GM18502 (cell line): Measurements from ENCODE around the gene ADGRA1.
"Not testable (repeated sequence)": the region's sequence is repeated elsewhere in the genome, so short reads cannot be mapped to it uniquely, and the experiment has no call there.

Experiments
- ATAC-seq: cut with Tn5 transposase; IDR thresholded peaks from one replicate; pipeline ENCODE4 v1.9.1; 2021; ENCODE audit warnings: mild to moderate bottlenecking; ENCODE audit not compliant: unreplicated experiment, poor library complexity

ADGRA1 gene

DNA sequence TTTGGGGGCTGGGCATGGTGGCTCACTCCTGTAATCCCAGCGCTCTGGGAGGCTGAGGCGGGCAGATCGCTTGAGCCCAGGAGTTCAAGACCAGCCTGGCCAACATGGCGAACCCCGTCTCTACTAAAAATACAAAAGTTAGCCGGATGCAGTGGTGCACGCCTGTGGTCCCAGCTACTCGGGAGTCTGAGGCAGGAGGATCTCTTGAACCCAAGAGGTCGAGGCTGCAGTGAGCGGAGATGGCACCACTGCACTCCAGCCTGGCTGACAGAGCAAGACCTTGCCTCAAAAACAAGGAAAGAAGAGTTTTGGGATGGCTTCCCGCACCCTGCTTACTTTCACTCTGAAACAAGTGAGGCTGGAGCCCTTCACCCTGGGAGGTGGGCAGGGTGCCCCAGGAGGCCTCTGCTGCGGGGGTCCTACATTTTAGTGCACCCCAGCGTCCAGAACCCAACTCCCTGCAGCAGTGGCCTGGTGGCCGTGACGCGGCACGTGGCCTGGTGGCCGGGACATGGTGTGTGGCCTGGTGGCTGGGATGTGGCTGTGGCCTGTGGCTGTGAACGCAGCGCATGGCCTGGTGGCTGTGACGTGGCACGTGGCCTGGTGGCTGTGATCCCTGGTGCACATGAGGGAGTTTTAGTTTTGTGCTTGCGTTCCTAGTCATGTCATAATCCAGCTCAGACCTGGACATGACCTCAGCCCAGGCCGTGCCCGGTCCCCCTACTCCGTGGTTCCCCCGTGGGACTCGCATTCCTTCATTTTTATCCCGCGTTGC, 81.6 kb downstream of the ADGRA1 start:
- ATAC-seq = no peak

DNA sequence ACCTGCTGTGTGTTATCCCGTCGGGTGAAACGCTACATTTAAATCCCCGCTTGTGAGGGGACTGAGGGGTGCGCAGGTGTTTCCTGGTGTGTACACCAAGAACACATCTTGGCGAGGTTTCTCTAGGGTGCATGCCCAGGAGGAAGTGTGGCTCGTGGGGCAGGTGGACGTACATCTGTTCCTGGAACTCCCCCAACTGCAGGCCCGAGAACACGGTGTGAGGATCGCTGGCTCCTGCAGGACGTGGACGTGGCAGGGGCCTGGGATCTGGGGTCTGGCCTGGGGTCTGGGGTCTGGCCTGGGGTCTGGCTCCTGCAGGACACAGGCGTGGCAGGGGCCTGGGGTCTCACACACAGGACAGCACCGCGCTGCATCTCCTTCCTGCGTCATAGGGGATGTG, 82.4 kb downstream of the ADGRA1 start:
- ATAC-seq = no peak

DNA sequence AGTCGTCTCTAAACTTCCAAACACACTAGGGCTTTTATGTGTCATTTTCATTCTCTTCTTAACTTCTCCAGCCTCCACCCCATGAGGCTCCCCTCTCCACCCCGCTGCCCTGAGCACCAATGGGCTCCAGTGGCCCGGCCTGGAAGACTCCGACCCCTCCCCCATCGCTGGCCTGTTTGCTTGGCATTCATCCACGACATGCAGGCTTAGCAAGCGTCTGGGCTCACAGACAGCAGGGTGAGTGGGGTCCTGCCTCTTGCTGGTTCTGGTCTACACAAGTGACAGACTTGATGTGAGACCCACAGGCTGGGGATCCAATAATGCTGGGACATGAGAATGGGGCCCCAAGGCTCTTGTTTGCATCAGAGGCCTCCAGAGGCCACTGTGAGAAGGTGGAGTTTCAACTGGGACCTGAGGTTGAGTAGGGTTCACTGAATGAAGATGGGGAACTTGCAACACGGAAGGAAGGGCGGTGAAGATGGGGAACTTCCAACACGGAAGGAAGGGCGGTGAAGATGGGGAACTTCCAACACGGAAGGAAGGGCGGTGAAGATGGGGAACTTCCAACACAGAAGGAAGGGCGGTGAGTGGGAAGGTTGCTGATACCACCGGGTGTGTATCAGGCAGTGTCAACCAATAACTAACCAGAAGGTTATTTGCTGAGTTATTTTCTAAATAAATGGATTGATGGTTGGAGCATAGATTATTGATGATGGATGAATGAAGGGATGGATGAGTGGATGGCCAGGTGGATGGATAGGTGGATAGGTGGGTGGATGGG, 86.3 kb downstream of the ADGRA1 start:
- ATAC-seq = no peak

DNA sequence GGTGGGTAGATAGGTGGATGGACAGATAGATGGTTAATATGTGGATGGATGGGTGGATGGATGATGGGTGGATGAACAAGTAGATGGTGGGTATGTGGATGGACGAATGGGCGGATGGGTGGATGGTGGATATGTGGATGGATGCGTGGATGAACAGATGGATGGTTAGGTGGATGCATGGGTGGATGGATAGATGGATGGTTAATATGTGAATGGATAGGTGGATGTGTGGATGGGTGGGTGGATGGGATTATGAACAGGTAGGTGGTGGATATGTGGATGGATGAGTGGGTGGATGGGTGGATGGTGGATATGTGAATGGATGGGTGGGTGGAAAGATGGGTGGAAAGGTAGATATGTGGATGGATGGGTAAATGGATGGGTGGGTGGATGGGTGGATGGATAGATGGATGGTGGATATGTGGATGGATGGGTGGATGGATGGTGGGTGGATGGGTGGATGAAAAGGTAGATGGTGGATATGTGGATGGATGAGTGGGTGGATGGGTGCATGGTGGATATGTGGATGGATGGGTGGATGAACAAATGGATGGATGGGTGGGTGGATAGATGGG, 87.1 kb downstream of the ADGRA1 start:
- ATAC-seq = no peak

DNA sequence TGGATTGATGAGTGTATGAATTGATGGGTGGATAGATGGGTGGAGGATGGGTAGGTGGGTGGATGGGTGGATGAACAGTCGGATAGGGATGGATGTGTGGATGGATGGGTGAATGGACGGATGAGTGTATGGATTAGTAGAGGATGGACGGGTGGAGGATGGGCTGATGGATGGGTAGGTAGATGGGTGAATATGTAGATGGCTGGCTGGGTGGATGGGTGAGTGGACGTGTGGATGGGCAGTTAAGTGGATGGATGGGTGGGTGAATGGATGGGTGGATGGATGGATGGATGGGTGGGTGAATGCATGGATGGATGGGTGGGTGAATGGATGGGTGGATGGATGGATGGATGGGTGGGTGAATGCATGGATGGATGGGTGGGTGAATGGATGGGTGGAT, 87.9 kb downstream of the ADGRA1 start:
- not testable (repeated sequence) for ATAC-seq

DNA sequence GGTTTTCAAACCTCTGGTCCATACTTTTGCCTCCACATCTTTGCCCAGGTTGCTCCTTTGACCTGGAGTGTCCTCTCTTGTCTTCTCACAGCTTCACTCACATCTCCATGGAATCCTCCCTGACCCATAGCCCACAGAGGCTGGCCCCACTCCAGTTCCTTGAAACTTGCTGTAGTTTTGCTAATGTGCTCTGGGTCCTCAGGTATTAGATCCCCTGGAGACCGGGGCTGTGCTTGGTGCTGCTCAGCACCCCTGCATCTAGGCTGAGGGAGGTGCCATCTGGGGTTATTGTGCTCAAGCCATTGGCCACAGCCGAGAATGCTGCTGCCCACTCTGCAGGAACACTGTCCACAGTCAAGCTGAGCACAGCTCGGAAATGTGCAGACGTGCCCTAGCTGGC, 88.8 kb downstream of the ADGRA1 start:
- ATAC-seq = no peak

DNA sequence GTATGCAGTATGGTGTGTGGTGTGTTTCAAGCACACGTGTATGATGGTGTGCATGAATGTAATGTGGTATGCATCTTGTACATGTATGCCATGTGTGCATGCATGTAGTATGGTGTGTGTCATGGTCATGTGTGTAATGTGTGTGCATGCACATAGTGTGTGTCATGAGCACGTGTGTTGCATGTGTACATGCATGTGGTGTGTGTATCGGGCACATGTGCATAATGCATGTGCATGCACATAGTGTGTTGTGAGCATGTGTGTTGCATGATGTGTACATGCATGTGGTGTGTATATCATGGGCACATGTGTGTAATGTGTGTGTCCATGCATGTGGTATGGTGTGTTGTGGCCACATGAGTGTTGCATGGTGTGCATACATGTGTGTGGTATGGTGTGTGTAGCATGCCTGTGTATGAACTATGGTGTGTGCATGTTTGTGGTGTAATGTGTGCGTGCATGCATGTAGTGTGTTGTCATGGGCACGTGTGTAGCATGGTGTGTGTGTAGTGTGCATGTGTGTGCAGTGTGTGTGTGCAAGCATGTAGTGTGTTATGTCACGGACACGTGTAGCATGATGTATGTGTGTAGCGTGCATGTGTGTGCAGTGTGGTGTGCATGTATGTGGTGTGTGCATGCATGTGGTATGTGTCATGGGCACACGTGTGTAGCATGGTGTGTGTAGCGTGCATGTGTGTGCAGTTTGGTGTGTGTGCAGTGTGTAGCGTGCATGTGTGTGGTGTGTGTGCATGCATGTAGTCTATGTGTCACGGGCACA, 89.8 kb downstream of the ADGRA1 start:
- ATAC-seq = no peak

DNA sequence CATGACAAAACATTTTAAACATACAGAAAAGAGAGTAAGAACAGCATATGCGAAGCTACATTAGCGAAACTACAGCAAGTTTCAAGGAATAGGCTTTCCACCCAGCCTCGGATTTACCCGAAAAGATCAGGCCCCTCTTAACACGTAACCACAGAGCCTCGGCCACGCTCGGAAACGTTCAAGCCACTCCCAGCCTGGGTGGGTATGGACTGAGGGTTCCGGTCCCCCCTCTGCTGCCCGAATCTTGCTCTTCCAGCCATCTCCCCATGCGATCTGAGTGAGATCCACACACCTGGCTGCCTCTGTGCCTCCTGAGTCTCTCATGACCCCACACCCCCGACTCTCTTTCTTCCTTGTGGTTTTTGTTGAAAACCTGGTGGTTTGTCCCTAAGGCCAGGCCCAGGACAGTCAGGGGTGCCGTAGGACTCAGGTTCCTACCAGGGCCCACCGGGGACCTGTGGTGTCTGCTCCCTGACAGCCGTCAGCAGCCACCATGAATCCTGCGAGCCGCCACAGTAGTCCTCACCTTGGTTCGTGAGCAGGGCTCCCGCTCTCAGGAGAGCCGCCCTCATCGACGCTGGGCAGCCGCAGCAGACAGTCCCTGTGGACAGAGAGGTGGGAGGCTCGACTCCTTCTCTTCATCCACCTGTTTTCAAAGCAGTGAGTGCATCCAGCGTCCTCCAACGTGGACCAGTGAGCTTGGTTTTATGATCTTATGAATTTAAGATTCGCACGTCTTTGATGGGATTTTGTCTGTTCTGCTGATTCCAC, 90.8 kb downstream of the ADGRA1 start:
- ATAC-seq = no peak

DNA sequence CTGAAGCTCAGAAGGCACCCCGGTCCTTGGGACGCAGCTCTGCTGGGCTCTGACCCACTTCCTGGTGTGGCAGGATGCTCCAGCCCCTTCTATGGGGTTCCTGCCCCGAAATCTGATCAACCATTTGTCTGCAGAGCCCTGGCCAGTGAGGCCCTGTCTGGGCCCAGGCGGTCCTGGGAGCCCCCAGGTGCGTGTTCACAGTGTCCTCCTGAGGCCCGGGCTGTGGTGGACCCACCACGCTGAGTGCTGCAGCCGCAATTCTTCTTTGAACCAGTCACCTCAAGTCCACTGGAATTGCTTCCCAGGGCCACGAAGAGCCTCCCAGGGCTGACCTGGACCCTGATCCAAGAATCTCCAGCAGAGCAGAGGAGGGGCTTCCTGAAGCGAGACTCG, 91.4 kb downstream of the ADGRA1 start:
- ATAC-seq = no peak

DNA sequence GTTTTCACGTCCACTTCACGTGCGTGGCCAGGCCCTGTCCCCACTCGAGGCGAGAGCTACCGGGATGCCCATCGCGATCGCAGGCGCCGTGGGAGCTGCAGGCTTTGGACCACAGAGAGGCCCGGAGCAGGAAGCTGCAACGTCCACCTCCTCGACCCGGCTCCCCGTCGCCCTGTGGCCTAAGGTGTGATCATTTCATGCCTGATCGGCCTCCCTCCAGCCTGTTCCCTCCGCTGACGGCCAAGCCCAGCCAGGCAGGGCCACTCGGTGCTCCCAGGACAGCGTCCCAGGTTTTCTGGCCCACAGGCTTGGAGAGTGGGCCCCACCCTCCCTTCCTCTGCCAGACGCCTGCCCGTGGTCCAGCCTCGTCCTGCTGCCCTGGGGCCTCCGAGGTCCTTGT, 91.9 kb downstream of the ADGRA1 start:
- no peak for ATAC-seq

DNA sequence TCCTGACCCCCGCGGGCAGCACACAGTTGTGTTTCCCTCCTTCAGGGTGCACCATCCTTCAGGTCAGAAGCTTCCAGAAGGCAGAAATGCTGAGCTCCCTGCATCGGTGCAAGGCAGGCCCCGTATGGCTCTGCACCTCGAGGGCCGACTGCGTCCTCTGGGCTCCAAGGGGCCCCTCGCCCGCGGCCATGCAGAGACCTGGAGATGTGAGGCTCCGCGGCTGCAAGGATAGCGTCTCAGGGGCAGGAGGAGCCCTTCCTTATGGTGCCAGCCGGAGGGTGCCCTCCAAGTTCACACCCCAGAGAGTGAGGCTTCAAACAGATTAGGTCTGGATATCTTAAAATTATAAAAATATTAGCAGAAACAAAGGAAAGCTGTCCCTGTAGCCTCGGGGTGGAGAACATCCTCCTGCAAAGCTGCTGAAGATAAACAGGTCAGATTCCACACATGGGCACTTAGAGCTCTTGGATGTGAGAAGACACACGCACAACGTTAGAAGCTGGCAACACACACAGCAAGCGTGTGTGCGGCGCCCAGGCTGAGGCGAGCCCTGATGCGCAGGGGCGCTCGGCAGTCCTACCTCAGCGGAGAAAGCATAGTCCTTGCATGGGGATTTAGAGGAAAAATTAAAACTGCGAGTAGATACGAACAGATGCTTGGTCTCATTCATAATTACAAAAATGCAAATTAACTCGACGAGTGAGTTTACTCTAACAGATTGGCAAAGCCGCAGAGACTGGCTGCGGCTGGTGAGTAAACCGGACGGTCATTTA, 92.7 kb downstream of the ADGRA1 start:
- no peak for ATAC-seq

DNA sequence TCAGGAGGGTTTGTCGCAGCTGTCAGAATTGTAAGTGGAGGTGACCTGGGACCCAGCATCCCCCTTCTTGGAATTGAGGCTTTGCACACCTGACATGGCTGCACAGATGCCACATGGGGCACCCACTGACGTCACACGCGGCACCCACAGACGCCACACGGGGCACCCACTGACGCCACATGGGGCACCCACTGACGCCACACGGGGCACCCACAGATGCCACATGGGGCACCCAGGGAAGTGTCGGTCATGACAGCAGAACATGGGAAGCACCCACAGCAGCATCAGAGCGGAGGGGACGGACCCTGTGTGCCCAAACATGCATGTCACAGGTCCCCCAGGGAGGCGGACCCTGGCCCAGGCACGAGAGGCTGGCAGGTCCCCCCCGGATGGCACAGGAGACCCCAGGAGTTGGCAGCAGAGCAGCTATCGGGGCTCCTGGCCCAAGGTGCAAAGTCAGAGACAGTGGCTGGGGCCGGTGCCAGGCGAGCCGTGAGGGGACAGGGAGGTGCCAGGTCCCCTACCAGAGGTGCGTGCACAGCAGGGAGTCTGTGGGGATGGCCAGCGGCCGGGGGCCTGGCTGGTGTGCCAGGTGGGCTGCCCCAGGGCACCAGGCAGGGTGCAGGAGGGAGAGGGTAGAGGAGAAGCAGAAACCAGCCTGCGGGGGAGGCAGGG, 93.4 kb downstream of the ADGRA1 start:
- ATAC-seq = no peak
